H1 (cell line): Measurements from ENCODE around the gene MNS1. TPM values are rescaled to one million over a fixed set of nuclear protein-coding genes. Genes with fewer than 3 reads are reported as not detected.

Source experiments
- CTCF ChIA-PET: fragments of 300-600 bp; sonication (Branson Sonifier 250); formaldehyde crosslinking; loops from one replicate; lab custom pipeline; 2021; ENCODE audit not compliant: partially characterized antibody; lab: Charles Lee
- POLR2A ChIA-PET: fragments of 300-600 bp; sonication (Branson Sonifier 250); formaldehyde crosslinking; loops from one replicate; lab custom pipeline; 2021; ENCODE audit warnings: inconsistent platforms; ENCODE audit not compliant: partially characterized antibody; lab: Charles Lee
- DNase-seq, 2 experiments: peaks; one replicate each; pipeline versions ENCODE4 v3.0.0 to v3.0.0-alpha.2; 2010 to 2022; ENCODE audit warnings: low spot score in 2 of 2, low read depth in 1 of 2, mixed read lengths in 1 of 2
- FAIRE-seq: peaks from 2 replicates; lab custom pipeline; 2011; peaks lifted over from hg19 to GRCh38; lab: Jason Lieb, UNC
- H2AFZ ChIP-seq: 2 replicates; pipeline ENCODE4 v1.8.1; 2012; ENCODE audit warnings: low read length, inconsistent platforms
- H2AK5ac ChIP-seq: 2 replicates; pipeline ENCODE4 v1.6.1; 2013; ENCODE audit warnings: low read depth, low read length
- H2BK120ac ChIP-seq: replicated peaks from 2 replicates; pipeline ENCODE3; 2013; ENCODE audit warnings: low read depth, low read length, inconsistent platforms
- H2BK12ac ChIP-seq: 2 replicates; pipeline ENCODE4 v1.6.1; 2013; ENCODE audit warnings: low read depth, low read length
- H2BK15ac ChIP-seq: 2 replicates; pipeline ENCODE4 v1.6.1; 2013; ENCODE audit warnings: low read length
- H2BK20ac ChIP-seq: 2 replicates; pipeline ENCODE4 v1.6.1; 2013; ENCODE audit warnings: low read length
- H2BK5ac ChIP-seq: 2 replicates; pipeline ENCODE4 v1.6.1; 2013; ENCODE audit warnings: low read depth, low read length
- H3K14ac ChIP-seq: 2 replicates; pipeline ENCODE4 v1.6.1; 2013; ENCODE audit warnings: inconsistent platforms; ENCODE audit not compliant: insufficient read length
- H3K18ac ChIP-seq: 2 replicates; pipeline ENCODE4 v1.6.1; 2013; ENCODE audit warnings: low read length; ENCODE audit errors: extremely low read depth
- H3K23ac ChIP-seq: 2 replicates; pipeline ENCODE4 v1.6.1; 2013; ENCODE audit warnings: inconsistent platforms; ENCODE audit not compliant: insufficient read length
- H3K23me2 ChIP-seq: 2 replicates; pipeline ENCODE4 v1.6.1; 2013; ENCODE audit warnings: low read depth, low read length
- H3K27ac ChIP-seq: 2 replicates; pipeline ENCODE4 v1.6.1; 2011; ENCODE audit warnings: low read depth, low read length, inconsistent platforms
- H3K27me3 ChIP-seq, 4 experiments: replicated peaks in 1 of 4; 1 replicate in 1 of 4; 2 replicates in 3 of 4; pipeline versions ENCODE4 v1.6.1 to v1.8.1; 2011 to 2013; ENCODE audit warnings: low read length in 3 of 4, mild to moderate bottlenecking in 3 of 4, inconsistent platforms in 2 of 4, mixed read lengths in 2 of 4, moderate library complexity in 1 of 4; ENCODE audit not compliant: control insufficient read depth in 3 of 4, insufficient read depth in 3 of 4; ENCODE audit errors: extremely low read depth in 1 of 4
- H3K36me3 ChIP-seq, 4 experiments: 2 replicates each; pipeline versions ENCODE4 v1.6.1 to v1.8.1; 2011 to 2013; ENCODE audit warnings: mild to moderate bottlenecking in 4 of 4, low read length in 3 of 4, moderate library complexity in 2 of 4, control low read depth in 1 of 4, inconsistent platforms in 1 of 4; ENCODE audit not compliant: insufficient read depth in 4 of 4, control insufficient read depth in 2 of 4
- H3K4ac ChIP-seq: replicated peaks from 2 replicates; pipeline ENCODE3; 2013; ENCODE audit warnings: low read length, low read depth, mixed read lengths, inconsistent platforms; ENCODE audit not compliant: insufficient read length
- H3K4me1 ChIP-seq, 4 experiments: replicated peaks in 1 of 4; 1 replicate in 1 of 4; 2 replicates in 3 of 4; pipeline versions ENCODE4 v1.6.1 to v1.8.1; 2011 to 2013; ENCODE audit warnings: low read length in 3 of 4, inconsistent platforms in 2 of 4, mixed read lengths in 1 of 4; ENCODE audit not compliant: insufficient read depth in 4 of 4, control insufficient read depth in 3 of 4
- H3K4me2 ChIP-seq, 2 experiments: 2 replicates each; pipeline versions ENCODE4 v1.6.1 to v1.8.1; 2011 to 2013; ENCODE audit warnings: low read depth in 2 of 2, low read length in 2 of 2, control low read depth in 1 of 2, inconsistent platforms in 1 of 2, mild to moderate bottlenecking in 1 of 2; ENCODE audit not compliant: insufficient read depth in 1 of 2
- H3K4me3 ChIP-seq, 4 experiments: fragments of 200-600, 300-600 bp in 1 of 4; sonication (generic), shearing (Covaris generic), sonication (Bioruptor Twin) in 1 of 4; 2 replicates each; pipeline versions ENCODE4 v1.5.1 to v1.8.1; 2011 to 2016; ENCODE audit warnings: low read length in 4 of 4, low read depth in 3 of 4, control low read depth in 2 of 4, inconsistent platforms in 2 of 4, mild to moderate bottlenecking in 2 of 4, mixed read lengths in 1 of 4, moderate library complexity in 1 of 4; ENCODE audit not compliant: insufficient read depth in 2 of 4; ENCODE audit errors: extremely low read depth in 1 of 4
- H3K56ac ChIP-seq: replicated peaks from 2 replicates; pipeline ENCODE3; 2013; ENCODE audit warnings: low read depth, mild to moderate bottlenecking, mixed read lengths, low read length, inconsistent platforms; ENCODE audit not compliant: insufficient read length
- H3K79me1 ChIP-seq: 2 replicates; pipeline ENCODE4 v1.6.1; 2013; ENCODE audit warnings: low read depth, low read length, control low read depth
- H3K79me2 ChIP-seq, 2 experiments: 2 replicates each; pipeline versions ENCODE4 v1.6.1 to v1.8.1; 2012 to 2013; ENCODE audit warnings: low read length in 2 of 2, mild to moderate bottlenecking in 2 of 2, inconsistent platforms in 1 of 2; ENCODE audit not compliant: insufficient read depth in 2 of 2, control insufficient read depth in 1 of 2
- H3K9ac ChIP-seq, 4 experiments: replicated peaks in 1 of 4; 1 replicate in 1 of 4; 2 replicates in 3 of 4; pipeline versions ENCODE4 v1.6.1 to v1.8.1; 2011 to 2013; ENCODE audit warnings: low read depth in 3 of 4, low read length in 3 of 4, control low read depth in 2 of 4, mild to moderate bottlenecking in 2 of 4, moderate library complexity in 2 of 4, inconsistent platforms in 1 of 4; ENCODE audit errors: extremely low read depth in 1 of 4
- H3K9me3 ChIP-seq, 2 experiments: 2 replicates each; pipeline versions ENCODE4 v1.6.1 to v1.8.1; 2012 to 2013; ENCODE audit warnings: mild to moderate bottlenecking in 2 of 2, moderate library complexity in 2 of 2, control low read depth in 1 of 2, inconsistent platforms in 1 of 2, low read depth in 1 of 2, low read length in 1 of 2, mixed read lengths in 1 of 2; ENCODE audit not compliant: insufficient read depth in 2 of 2
- H4K20me1 ChIP-seq, 2 experiments: replicated peaks in 1 of 2; 2 replicates each; pipeline versions ENCODE3 to v1.8.1; 2011 to 2013; ENCODE audit warnings: inconsistent platforms in 2 of 2, low read length in 2 of 2, mild to moderate bottlenecking in 1 of 2; ENCODE audit not compliant: insufficient read depth in 2 of 2, control insufficient read depth in 1 of 2
- H4K5ac ChIP-seq: 2 replicates; pipeline ENCODE4 v1.6.1; 2013; ENCODE audit warnings: low read length, low read depth, mixed read lengths, inconsistent platforms; ENCODE audit not compliant: insufficient read length
- H4K8ac ChIP-seq: 2 replicates; pipeline ENCODE4 v1.8.0; 2013; ENCODE audit warnings: mild to moderate bottlenecking, moderate library complexity, low read length, inconsistent platforms; ENCODE audit not compliant: insufficient read depth; ENCODE audit errors: extremely low read depth
- H4K91ac ChIP-seq: replicated peaks from 2 replicates; pipeline ENCODE3; 2013; ENCODE audit warnings: low read length, mixed read lengths, inconsistent platforms; ENCODE audit not compliant: insufficient read length
- RAD21 ChIP-seq, 2 experiments: IDR thresholded peaks in 1 of 2; conservative IDR thresholded peaks in 1 of 2; 2 replicates each; pipeline ENCODE4 v1.6.1; 2011; ENCODE audit warnings: low read depth in 2 of 2, low read length in 2 of 2, improper control_type of control experiment in 1 of 2, inconsistent platforms in 1 of 2, mild to moderate bottlenecking in 1 of 2, moderate library complexity in 1 of 2
- SP4 ChIP-seq: IDR thresholded peaks from 2 replicates; pipeline ENCODE4 v1.6.1; 2012; ENCODE audit warnings: low read length, inconsistent platforms
- WGBS, 2 experiments: shearing (Covaris generic) in 1 of 2; methylation state at CpG; one replicate each; pipeline versions ENCODE4 v1.1.6 to v1.1.7; 2013 to 2015; ENCODE audit warnings: low lambda C conversion rate in 2 of 2, mixed read lengths in 2 of 2, inconsistent platforms in 1 of 2, low coverage in 1 of 2, missing lambda C conversion rate in 1 of 2; ENCODE audit not compliant: insufficient replicate concordance in 2 of 2, insufficient coverage in 1 of 2, insufficient read length in 1 of 2; ENCODE audit errors: extremely low coverage in 1 of 2, missing lambda C conversion rate in 1 of 2; 5-methylcytosine and 5-hydroxymethylcytosine counted together
- polyA plus RNA-seq, 7 experiments: library from polyadenylated mRNA; depleted of rRNA in 3 of 7; stranded (reverse) in 5 of 7; unstranded in 2 of 7; fragments of >200 nt in 5 of 7; fragments of 200-250 nt in 2 of 7; gene quantifications; 1 replicate in 5 of 7; 2 replicates in 1 of 7; 4 replicates in 1 of 7; pipeline versions ENCODE4 v1.2.1 to v1.2.3, GENCODE V29; 2011 to 2013; ENCODE audit warnings: missing spikeins in 2 of 7, mixed read lengths in 2 of 7
- total RNA-seq: library from RNA; stranded (reverse); fragmentation: NEBNext Ultra II Directional; extraction: Animal tissue kit (Norgen Biotek cat#: 25700); gene quantifications from 2 replicates; pipeline ENCODE4 v1.2.1, GENCODE V29; 2021
- TF ChIP-seq, protein P1 (sequence below), 3 experiments: IDR thresholded peaks; 1 replicate in 2 of 3; 2 replicates in 1 of 3; pipeline versions ENCODE4 v1.5.1 to v1.6.1; 2011; ENCODE audit warnings: low read length in 3 of 3, mild to moderate bottlenecking in 3 of 3, inconsistent platforms in 2 of 3, low read depth in 1 of 3, moderate library complexity in 1 of 3; ENCODE audit not compliant: insufficient read depth in 1 of 3; ENCODE audit errors: control extremely low read depth in 1 of 3

MNS1 gene
- total and polyA plus RNA-seq, 2 of the 8 experiments (the other 6 are each of a cell fraction or from before 2014, with no cell fraction given) = 0.57 TPM; not detected in 1

DNA sequence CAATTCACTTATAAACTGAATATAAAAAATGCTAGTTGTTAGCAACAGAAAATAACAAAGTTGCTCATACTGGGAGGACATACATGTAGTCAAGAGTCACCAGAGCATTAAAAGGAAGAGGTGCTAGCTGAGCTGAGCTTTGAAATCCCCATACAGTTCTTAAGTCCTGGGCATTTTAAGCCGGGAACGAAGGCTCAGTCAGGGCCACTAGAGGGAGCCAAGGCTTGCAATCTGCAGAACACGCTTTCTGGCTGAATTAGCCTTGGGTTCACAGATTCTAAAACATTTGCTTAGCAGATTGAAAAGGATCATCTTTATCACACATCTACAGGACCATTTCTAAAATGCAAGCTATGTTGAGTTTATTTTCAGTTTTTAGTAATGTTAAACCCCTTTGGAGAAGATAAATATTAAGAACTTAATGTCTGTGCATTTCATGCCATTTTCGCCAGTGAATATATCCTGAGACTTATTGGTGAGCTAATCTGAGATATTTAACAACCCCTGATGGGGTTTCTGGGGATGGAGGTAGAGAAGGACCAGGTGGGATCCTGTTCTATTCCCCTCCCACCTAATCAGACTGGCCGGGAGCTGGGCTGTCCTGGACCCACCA lies 26.3 kb upstream of the MNS1 start:
- DNase-seq = peak; percentile 68 to 77
- Histone ChIP-seq H2BK15ac (no peak overlapping the region), H3K27ac (no peak overlapping the region), H4K8ac (no peak overlapping the region), H3K4me1 (no peaks in the 10 kb centered on the region), H2AK5ac (no peak overlapping the region), H3K27me3 (no peaks in the 10 kb centered on the region), H2AFZ (0 out of 2 replicates have a peak overlapping the region, but pooled peaks have one; percentile 28), H3K4ac (no peak overlapping the region), H2BK12ac (no peak overlapping the region), H3K23ac (no peak overlapping the region), H4K20me1 (no peaks in the 10 kb centered on the region), H3K36me3 (no peaks in the 10 kb centered on the region), H2BK5ac (no peak overlapping the region), H3K4me2 (no peak overlapping the region), H4K5ac (no peak overlapping the region), H3K9ac (no peak overlapping the region), H3K14ac (no peak overlapping the region), H3K18ac (no peak overlapping the region), H2BK20ac (no peak overlapping the region), H4K91ac (no peak overlapping the region), H3K79me1 (no peaks in the 10 kb centered on the region), H3K56ac (no peak overlapping the region), H3K23me2 (no peaks in the 10 kb centered on the region), H3K4me3 (no peak overlapping the region), H3K9me3 (0 out of 4 replicates have a peak, but pooled peaks cover under 1 to 2% of the 10 kb centered on the region in 2 experiments), H2BK120ac (no peak overlapping the region), H3K79me2 (no peaks in the 10 kb centered on the region)
- CTCF ChIA-PET = interaction anchor here (0.6 to 9.0 kb wide), 41 partner anchors 8 to 1051 kb away, joined by 3 to 113 read pairs (median 4); partner anchors contain the start of gene MNS1
- FAIRE-seq = peak; percentile 95
- TF ChIP-seq, protein P1, sequence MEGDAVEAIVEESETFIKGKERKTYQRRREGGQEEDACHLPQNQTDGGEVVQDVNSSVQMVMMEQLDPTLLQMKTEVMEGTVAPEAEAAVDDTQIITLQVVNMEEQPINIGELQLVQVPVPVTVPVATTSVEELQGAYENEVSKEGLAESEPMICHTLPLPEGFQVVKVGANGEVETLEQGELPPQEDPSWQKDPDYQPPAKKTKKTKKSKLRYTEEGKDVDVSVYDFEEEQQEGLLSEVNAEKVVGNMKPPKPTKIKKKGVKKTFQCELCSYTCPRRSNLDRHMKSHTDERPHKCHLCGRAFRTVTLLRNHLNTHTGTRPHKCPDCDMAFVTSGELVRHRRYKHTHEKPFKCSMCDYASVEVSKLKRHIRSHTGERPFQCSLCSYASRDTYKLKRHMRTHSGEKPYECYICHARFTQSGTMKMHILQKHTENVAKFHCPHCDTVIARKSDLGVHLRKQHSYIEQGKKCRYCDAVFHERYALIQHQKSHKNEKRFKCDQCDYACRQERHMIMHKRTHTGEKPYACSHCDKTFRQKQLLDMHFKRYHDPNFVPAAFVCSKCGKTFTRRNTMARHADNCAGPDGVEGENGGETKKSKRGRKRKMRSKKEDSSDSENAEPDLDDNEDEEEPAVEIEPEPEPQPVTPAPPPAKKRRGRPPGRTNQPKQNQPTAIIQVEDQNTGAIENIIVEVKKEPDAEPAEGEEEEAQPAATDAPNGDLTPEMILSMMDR (IDR thresholded peaks at IDR 0.05; ENCODE audit: control extremely low read depth in 1 of 3, insufficient read depth in 1 of 3, low read depth in 1 of 3, low read length in 3 of 3) = peak; percentile 77 to 90 (median 86)
- TF ChIP-seq RAD21 (IDR thresholded peaks at IDR 0.05 in 1 of 2, conservative IDR thresholded peaks at IDR 0.05 in 1 of 2; ENCODE audit: low read depth in 2 of 2, low read length in 2 of 2) (peak; percentile 90 to 94), SP4 (no peak)
- WGBS, 2 experiments = 44% methylated on average over 5 of the region's 5 CpGs; no CpG with 5 or more reads in 1 of the 2 experiments
- POLR2A ChIA-PET = interaction anchor here (0.7 kb wide), 1 partner anchor 730 kb away, joined by 3 read pairs; no protein-coding TSS in a partner anchor
